ENCODE results near the gene OR52B6.
A peak's percentile ranks its signal among the peaks of the same experiment; 100 is the strongest.
"Not testable (repeated sequence)": the region's sequence is repeated elsewhere in the genome, so short reads cannot be mapped to it uniquely, and the experiment has no call there.

OR52B6 gene

GRCh38 chr11:5575152-5575551, 5.5 kb upstream of the OR52B6 start:
- Mint-ChIP-seq H3K4me1 (ENCODE audit: low read depth) (peaks cover 9% of the 10 kb centered on the region), H3K4me3 (no peak overlapping the region), H3K27me3 (no peaks in the 10 kb centered on the region), H3K27ac (no peak overlapping the region), H3K9me3 (no peaks in the 10 kb centered on the region), H3K36me3 (ENCODE audit: low read depth) (peaks cover 3% of the 10 kb centered on the region)

DNA sequence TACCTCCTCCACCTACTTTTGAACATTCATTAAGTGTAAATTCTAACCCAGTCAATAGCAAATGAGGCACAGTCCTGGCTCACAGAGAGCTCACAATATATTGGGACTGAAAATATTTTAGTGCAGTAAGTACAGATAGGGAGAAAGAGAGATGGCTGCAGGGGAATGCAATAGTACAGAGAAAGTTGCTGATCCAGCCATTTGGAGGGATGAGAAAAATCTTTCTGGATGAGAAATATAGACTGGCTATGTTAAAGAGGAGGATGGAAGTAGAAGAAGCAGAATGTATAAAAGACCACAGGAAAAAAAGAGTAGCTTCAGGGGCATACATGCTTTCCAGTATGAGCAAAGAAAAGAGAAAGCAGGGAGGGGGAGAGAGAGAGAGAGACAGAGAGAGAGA, 3.6 kb upstream of the OR52B6 start:
- Mint-ChIP-seq H3K27ac (no peak overlapping the region), H3K9me3 (no peaks in the 10 kb centered on the region), H3K36me3 (ENCODE audit: low read depth) (no peaks in the 10 kb centered on the region), H3K27me3 (no peaks in the 10 kb centered on the region), H3K4me1 (ENCODE audit: low read depth) (no peaks in the 10 kb centered on the region), H3K4me3 (no peak overlapping the region)

DNA sequence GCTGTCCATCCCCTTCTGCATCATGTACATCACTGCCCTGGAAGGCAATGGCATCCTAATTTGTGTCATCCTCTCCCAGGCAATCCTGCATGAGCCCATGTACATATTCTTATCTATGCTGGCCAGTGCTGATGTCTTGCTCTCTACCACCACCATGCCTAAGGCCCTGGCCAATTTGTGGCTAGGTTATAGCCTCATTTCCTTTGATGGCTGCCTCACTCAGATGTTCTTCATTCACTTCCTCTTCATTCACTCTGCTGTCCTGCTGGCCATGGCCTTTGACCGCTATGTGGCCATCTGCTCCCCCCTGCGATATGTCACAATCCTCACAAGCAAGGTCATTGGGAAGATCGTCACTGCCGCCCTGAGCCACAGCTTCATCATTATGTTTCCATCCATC, 337 bp downstream of the OR52B6 start:
- no peaks in the 10 kb centered on the region for H3K4me1 Mint-ChIP-seq (ENCODE audit: low read depth)
- H3K36me3 Mint-ChIP-seq (ENCODE audit: low read depth) = peaks cover 3% of the 10 kb centered on the region
- no peaks in the 10 kb centered on the region for H3K9me3 Mint-ChIP-seq
- no peak overlapping the region for H3K27ac Mint-ChIP-seq
- H3K4me3 Mint-ChIP-seq = no peak overlapping the region
- peaks cover 3% of the 10 kb centered on the region for H3K27me3 Mint-ChIP-seq

GRCh38 chr11:5584458-5584857, 3.8 kb downstream of the OR52B6 start:
- H3K9me3 Mint-ChIP-seq; H3K27me3 Mint-ChIP-seq; H3K36me3 Mint-ChIP-seq (ENCODE audit: low read depth); H3K4me3 Mint-ChIP-seq; H3K4me1 Mint-ChIP-seq (ENCODE audit: low read depth); H3K27ac Mint-ChIP-seq: not testable (repeated sequence)

GRCh38 chr11:5589906-5590305, 9.2 kb downstream of the OR52B6 start:
- not testable (repeated sequence) for H3K27me3 Mint-ChIP-seq; H3K9me3 Mint-ChIP-seq; H3K4me3 Mint-ChIP-seq; H3K4me1 Mint-ChIP-seq (ENCODE audit: low read depth); H3K27ac Mint-ChIP-seq; H3K36me3 Mint-ChIP-seq (ENCODE audit: low read depth)

GRCh38 chr11:5591613-5592012, 10.9 kb downstream of the OR52B6 start:
- H3K9me3 Mint-ChIP-seq = no peaks in the 10 kb centered on the region
- no peaks in the 10 kb centered on the region for H3K27me3 Mint-ChIP-seq
- peaks cover 9% of the 10 kb centered on the region for H3K4me1 Mint-ChIP-seq (ENCODE audit: low read depth)
- H3K27ac Mint-ChIP-seq = peak overlapping the region; percentile 28
- no peaks in the 10 kb centered on the region for H3K36me3 Mint-ChIP-seq (ENCODE audit: low read depth)
- no peak overlapping the region for H3K4me3 Mint-ChIP-seq

DNA sequence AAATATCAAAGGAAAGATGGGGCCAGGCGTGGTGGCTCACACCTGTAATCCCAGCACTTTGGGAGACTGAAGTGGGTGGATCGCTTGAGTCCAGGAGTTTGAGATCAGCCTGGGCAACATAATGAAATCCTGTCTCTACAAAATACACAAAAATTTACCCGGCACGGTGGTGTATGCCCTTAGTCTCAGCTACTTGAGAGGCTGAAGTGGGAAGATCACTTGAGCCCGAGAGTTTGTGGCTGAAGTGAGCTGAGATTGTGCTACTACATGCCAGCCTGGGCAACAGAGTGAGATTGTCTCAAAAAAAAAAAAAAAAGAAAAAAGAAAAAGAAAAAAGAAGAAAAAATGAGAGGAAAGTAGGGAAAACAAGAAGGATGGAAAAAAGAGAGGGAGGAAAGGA, 11.9 kb downstream of the OR52B6 start:
- no peak overlapping the region for H3K4me3 Mint-ChIP-seq
- no peaks in the 10 kb centered on the region for H3K9me3 Mint-ChIP-seq
- peaks cover 12% of the 10 kb centered on the region for H3K4me1 Mint-ChIP-seq (ENCODE audit: low read depth)
- no peak overlapping the region for H3K27ac Mint-ChIP-seq
- H3K27me3 Mint-ChIP-seq = no peaks in the 10 kb centered on the region
- H3K36me3 Mint-ChIP-seq (ENCODE audit: low read depth) = no peaks in the 10 kb centered on the region

DNA sequence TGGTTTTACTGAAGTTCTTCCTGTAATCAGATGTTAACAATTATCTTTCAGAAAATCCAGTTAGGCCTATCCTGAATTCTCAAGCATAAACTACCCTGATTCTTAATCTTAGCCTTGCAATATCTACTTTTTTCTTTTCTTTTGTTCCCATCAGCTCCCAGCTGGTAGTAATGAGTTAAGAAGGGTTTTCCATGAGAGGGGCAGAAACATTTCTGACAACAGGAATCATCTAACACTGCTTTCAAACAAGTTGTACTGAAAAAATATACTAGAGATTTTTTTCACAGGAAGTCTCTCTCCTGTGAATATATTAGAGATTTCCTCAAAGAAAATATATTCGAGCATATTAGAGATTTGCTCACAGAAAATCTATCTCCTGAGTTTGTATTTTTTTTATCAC, 12.5 kb downstream of the OR52B6 start:
- Mint-ChIP-seq H3K36me3 (ENCODE audit: low read depth) (no peaks in the 10 kb centered on the region), H3K4me3 (no peak overlapping the region), H3K27ac (no peak overlapping the region), H3K4me1 (ENCODE audit: low read depth) (peaks cover 12% of the 10 kb centered on the region), H3K27me3 (no peaks in the 10 kb centered on the region), H3K9me3 (no peaks in the 10 kb centered on the region)

- no peak within 1 kb of the TSS for H3K27ac Mint-ChIP-seq
- H3K4me3 Mint-ChIP-seq = peak within 1 kb of the TSS; percentile 82
- peaks cover 11% of the 10 kb centered on the region for H3K4me1 Mint-ChIP-seq (ENCODE audit: low read depth)
- no peaks in the 10 kb centered on the region for H3K36me3 Mint-ChIP-seq (ENCODE audit: low read depth)
- no peaks in the 10 kb centered on the region for H3K9me3 Mint-ChIP-seq
- H3K27me3 Mint-ChIP-seq = no peaks in the 10 kb centered on the region
Observed at GRCh38 chr11:5596607-5597201, 16.0 kb downstream of the OR52B6 start, which contains the start of gene TRIM6. Gene TRIM6 (plus strand): TSS chr11:5596637. CDS start chr11:5596898, 261 bp downstream.

GRCh38 chr11:5597953-5598352, 17.3 kb downstream of the OR52B6 start:
- Mint-ChIP-seq H3K4me3 (no peak overlapping the region), H3K36me3 (ENCODE audit: low read depth) (no peaks in the 10 kb centered on the region), H3K4me1 (ENCODE audit: low read depth) (peaks cover 8% of the 10 kb centered on the region), H3K27me3 (no peaks in the 10 kb centered on the region), H3K27ac (no peak overlapping the region), H3K9me3 (no peaks in the 10 kb centered on the region)

DNA sequence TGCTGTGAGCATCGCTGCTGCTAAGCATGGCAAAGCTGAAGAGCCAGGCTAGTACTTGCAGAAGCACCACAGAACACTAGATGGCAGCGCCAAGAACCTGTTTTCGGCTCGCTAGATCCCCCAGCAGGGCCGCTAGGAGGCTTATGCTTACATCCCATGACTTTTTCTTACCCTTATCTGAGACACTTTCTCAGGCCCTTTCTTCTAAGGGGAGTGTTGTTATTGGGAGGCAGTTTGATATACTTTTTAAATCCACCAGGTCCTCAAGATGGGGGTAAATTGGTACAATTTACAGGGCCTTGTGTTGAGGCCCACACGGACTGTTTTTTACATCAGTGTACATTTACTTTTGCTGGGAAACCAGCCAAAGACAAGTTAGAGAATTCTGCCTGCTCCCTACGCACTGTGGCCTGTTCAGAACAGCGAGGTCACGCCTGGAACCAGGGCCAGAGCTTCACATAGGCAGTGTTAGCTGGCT, 19.7 kb downstream of the OR52B6 start:
- no peaks in the 10 kb centered on the region for H3K36me3 Mint-ChIP-seq (ENCODE audit: low read depth)
- H3K27ac Mint-ChIP-seq = no peak overlapping the region
- no peaks in the 10 kb centered on the region for H3K9me3 Mint-ChIP-seq
- peaks cover 8% of the 10 kb centered on the region for H3K4me1 Mint-ChIP-seq (ENCODE audit: low read depth)
- H3K4me3 Mint-ChIP-seq = no peak overlapping the region
- no peaks in the 10 kb centered on the region for H3K27me3 Mint-ChIP-seq

GRCh38 chr11:5602791-5603190, 22.1 kb downstream of the OR52B6 start:
- not testable (repeated sequence) for H3K36me3 Mint-ChIP-seq (ENCODE audit: low read depth); H3K27me3 Mint-ChIP-seq; H3K9me3 Mint-ChIP-seq; H3K4me3 Mint-ChIP-seq; H3K27ac Mint-ChIP-seq; H3K4me1 Mint-ChIP-seq (ENCODE audit: low read depth)

DNA sequence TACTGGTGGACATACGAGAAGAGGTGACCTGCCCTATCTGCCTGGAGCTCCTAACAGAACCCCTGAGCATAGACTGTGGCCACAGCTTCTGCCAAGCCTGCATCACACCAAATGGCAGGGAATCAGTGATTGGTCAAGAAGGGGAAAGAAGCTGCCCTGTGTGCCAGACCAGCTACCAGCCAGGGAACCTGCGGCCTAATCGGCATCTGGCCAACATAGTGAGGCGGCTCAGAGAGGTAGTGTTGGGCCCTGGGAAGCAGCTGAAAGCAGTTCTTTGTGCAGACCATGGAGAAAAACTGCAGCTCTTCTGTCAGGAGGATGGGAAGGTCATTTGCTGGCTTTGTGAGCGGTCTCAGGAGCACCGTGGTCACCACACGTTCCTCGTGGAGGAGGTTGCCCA, 22.6 kb downstream of the OR52B6 start:
- H3K27ac Mint-ChIP-seq = no peak overlapping the region
- H3K36me3 Mint-ChIP-seq (ENCODE audit: low read depth) = no peaks in the 10 kb centered on the region
- no peak overlapping the region for H3K4me3 Mint-ChIP-seq
- no peaks in the 10 kb centered on the region for H3K27me3 Mint-ChIP-seq
- H3K4me1 Mint-ChIP-seq (ENCODE audit: low read depth) = no peaks in the 10 kb centered on the region
- no peaks in the 10 kb centered on the region for H3K9me3 Mint-ChIP-seq

- H3K9me3 Mint-ChIP-seq = no peaks in the 10 kb centered on the region
- H3K27me3 Mint-ChIP-seq = no peaks in the 10 kb centered on the region
- no peaks in the 10 kb centered on the region for H3K36me3 Mint-ChIP-seq (ENCODE audit: low read depth)
- H3K4me1 Mint-ChIP-seq (ENCODE audit: low read depth) = no peaks in the 10 kb centered on the region
- no peak overlapping the region for H3K27ac Mint-ChIP-seq
- no peak overlapping the region for H3K4me3 Mint-ChIP-seq
Observed at GRCh38 chr11:5604896-5605295, 24.2 kb downstream of the OR52B6 start.

DNA sequence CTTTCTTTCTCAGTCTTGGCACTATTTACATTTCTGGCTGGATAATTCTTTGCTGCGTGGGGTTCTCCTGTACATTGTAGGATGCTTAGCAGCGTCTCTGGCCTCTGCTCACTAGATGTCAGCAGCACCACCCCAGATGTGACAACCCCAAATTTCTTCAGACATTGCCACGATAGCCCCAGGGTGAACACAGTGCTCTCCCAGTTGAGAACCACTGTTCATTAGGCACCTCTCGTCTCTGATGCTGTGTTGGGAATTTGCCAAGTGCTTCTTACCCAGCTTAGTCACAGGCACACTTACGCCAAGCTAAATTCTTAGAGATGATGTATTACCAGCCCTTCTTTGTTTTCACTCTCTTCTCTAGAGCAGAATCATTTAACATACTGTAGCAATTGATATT, 25.2 kb downstream of the OR52B6 start:
- Mint-ChIP-seq H3K27me3 (no peaks in the 10 kb centered on the region), H3K27ac (no peak overlapping the region), H3K4me3 (no peak overlapping the region), H3K9me3 (no peaks in the 10 kb centered on the region), H3K4me1 (ENCODE audit: low read depth) (no peaks in the 10 kb centered on the region), H3K36me3 (ENCODE audit: low read depth) (no peaks in the 10 kb centered on the region)

- Mint-ChIP-seq H3K4me1 (ENCODE audit: low read depth) (no peaks in the 10 kb centered on the region), H3K27me3 (no peaks in the 10 kb centered on the region), H3K4me3 (no peak overlapping the region), H3K9me3 (no peaks in the 10 kb centered on the region), H3K36me3 (ENCODE audit: low read depth) (no peaks in the 10 kb centered on the region), H3K27ac (no peak overlapping the region)
Observed at GRCh38 chr11:5608808-5609207, 28.1 kb downstream of the OR52B6 start.

All from stimulated activated naive CD8-positive, alpha-beta T cell treated with anti-CD3 and anti-CD28 coated beads, Interleukin-15, Interleukin-2, amounts not matched to agents 100 ng/mL and 50 ng/mL, for 24 hours (primary cell).